Lower lobe of right lung (tissue), 2 donors: ENCODE results near the gene OTULINL. TPM values are rescaled to one million over a fixed set of nuclear protein-coding genes. Genes with fewer than 3 reads are reported as not detected.

Experiments used
- ATAC-seq, 2 donors: fragments of 200-7000 bp; cut with Tn5 transposase; one replicate each; pipeline ENCODE4 v1.9.1; 2020 to 2022; ENCODE audit warnings: mild to moderate bottlenecking in 2 of 2, moderate library complexity in 2 of 2
- DNase-seq: peaks from one replicate; pipeline ENCODE4 v3.0.0-alpha.2; 2020
- H3K27ac ChIP-seq: fragments of 200-600 bp; one replicate; pipeline ENCODE4 v1.8.0; 2022
- H3K27me3 ChIP-seq: fragments of 200-600 bp; one replicate; pipeline ENCODE4 v1.8.0; 2022; ENCODE audit warnings: low read depth
- H3K36me3 ChIP-seq: fragments of 200-600 bp; one replicate; pipeline ENCODE4 v1.8.0; 2022; ENCODE audit warnings: mild to moderate bottlenecking
- H3K4me1 ChIP-seq: fragments of 200-600 bp; one replicate; pipeline ENCODE4 v1.8.0; 2022
- H3K4me3 ChIP-seq: fragments of 200-600 bp; one replicate; pipeline ENCODE4 v1.8.0; 2022; ENCODE audit warnings: mild to moderate bottlenecking
- H3K9me3 ChIP-seq: fragments of 200-600 bp; one replicate; pipeline ENCODE4 v1.8.0; 2022
- intact Hi-C: fragments of 100-400 bp; cut with DNase I; formaldehyde crosslinking; loops from one replicate; pipeline ENCODE4 v1.11.0; 2022
- total RNA-seq: library from RNA; stranded (reverse); fragmentation: NEBNext Ultra II Directional; extraction: Animal tissue kit (Norgen Biotek cat#: 25700); gene quantifications from one replicate; pipeline ENCODE4 v1.2.1, GENCODE V29; 2021
- TF ChIP-seq, protein P1 (sequence below): fragments of 200-600 bp; IDR thresholded peaks from one replicate; pipeline ENCODE4 v1.8.0; 2022; ENCODE audit warnings: antibody characterized with exemption, mild to moderate bottlenecking
- donor health status: DM: no; HTN: yes; CAD: no; lungs with severe emphysema.

Gene OTULINL
- total RNA-seq, 1 donor from 2014 or later, result 79.3 TPM

DNA sequence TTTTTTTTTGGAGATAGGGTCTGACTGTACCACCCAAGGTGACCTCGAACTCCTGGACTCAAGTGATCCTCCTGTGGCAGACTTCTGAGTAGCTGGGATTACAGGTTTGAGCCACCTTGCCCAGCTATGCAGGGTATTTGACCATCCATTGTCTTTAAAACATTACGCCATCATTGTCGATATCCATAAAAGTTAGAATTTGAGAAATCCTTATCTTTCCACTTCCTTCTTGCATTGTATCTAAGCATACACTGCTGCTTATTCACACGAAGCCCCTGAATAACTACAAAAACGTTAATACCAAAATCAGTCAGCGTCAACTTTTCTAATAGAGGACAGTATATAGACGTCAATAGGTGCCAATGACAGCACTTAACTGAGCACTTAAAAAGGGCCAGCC, 5.4 kb upstream of the OTULINL start:
- no peak for DNase-seq
- H3K4me3 ChIP-seq, result no peak overlapping the region
- H3K36me3 ChIP-seq, result no peaks in the 10 kb centered on the region
- ATAC-seq, result no peak
- no peak overlapping the region for H3K27ac ChIP-seq
- peaks cover 28% of the 10 kb centered on the region for H3K4me1 ChIP-seq
- intact Hi-C loops, result no loop called here
- TF ChIP-seq, protein P1, sequence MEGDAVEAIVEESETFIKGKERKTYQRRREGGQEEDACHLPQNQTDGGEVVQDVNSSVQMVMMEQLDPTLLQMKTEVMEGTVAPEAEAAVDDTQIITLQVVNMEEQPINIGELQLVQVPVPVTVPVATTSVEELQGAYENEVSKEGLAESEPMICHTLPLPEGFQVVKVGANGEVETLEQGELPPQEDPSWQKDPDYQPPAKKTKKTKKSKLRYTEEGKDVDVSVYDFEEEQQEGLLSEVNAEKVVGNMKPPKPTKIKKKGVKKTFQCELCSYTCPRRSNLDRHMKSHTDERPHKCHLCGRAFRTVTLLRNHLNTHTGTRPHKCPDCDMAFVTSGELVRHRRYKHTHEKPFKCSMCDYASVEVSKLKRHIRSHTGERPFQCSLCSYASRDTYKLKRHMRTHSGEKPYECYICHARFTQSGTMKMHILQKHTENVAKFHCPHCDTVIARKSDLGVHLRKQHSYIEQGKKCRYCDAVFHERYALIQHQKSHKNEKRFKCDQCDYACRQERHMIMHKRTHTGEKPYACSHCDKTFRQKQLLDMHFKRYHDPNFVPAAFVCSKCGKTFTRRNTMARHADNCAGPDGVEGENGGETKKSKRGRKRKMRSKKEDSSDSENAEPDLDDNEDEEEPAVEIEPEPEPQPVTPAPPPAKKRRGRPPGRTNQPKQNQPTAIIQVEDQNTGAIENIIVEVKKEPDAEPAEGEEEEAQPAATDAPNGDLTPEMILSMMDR, result no peak
- no peaks in the 10 kb centered on the region for H3K9me3 ChIP-seq
- peaks cover 13% of the 10 kb centered on the region for H3K27me3 ChIP-seq

DNA sequence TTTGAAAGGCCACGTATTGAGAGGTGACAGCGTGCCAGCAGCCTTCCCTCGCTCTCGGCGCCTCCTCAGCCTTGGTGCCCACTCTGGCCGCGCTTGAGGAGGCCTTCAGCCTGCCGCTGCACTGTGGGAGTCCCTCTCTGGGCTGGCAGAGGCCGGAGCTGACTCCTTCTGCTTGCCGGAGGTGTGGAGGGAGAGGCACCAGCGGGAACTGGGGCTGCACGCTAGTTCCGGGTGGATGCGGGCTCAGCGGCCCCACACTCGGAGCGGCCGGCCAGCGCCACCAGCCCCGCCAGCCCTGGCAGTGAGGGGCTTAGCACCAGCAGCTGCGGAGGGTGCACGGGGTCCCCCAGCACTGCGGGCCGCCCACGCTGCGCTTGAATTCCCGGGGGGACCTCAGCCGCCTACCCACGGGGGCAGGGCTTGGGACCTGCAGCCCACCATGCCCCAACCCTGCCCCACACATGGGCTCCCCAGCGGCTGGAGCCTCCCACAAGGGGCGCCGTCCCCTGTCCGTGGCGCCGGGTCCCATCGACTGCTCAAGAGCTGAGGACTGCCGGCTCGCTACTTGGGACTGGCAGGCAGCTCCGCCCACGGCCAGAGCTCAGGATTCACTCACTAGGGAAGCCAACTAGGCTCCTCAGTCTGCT, 4.4 kb upstream of the OTULINL start:
- peaks cover 13% of the 10 kb centered on the region for H3K27me3 ChIP-seq
- intact Hi-C loops, result no loop called here
- no peaks in the 10 kb centered on the region for H3K36me3 ChIP-seq
- no peak for DNase-seq
- no peak overlapping the region for H3K4me3 ChIP-seq
- peaks cover 32% of the 10 kb centered on the region for H3K4me1 ChIP-seq
- ATAC-seq, result no peak
- no peaks in the 10 kb centered on the region for H3K9me3 ChIP-seq
- TF ChIP-seq, protein P1, result no peak
- H3K27ac ChIP-seq, result no peak overlapping the region

DNA sequence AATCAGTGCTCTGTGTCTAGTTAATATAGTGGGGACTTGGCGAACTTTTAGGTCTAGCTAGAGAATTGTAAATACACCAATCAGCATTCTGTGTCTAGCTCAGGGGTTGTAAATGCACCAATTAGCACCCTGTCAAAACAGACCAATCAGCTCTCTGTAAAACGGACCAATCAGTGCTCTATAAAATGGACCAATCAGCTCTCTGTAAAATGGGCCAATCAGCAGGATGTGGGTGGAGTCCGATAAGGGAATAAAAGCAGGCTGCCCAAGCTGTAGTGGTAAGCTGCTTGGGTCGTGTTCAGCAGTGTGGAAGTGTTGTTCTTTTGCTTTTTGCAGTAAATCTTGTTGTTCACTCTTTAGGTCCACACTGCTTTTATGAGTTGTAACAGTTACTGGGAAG, 3.6 kb upstream of the OTULINL start:
- ATAC-seq (no peak), DNase-seq (no peak)
- Histone ChIP-seq H3K9me3 (no peaks in the 10 kb centered on the region), H3K4me1 (peaks cover 40% of the 10 kb centered on the region), H3K27me3 (peaks cover 13% of the 10 kb centered on the region), H3K27ac (no peak overlapping the region), H3K36me3 (no peaks in the 10 kb centered on the region), H3K4me3 (no peak overlapping the region)
- intact Hi-C loops, result no loop called here
- TF ChIP-seq, protein P1, result no peak

DNA sequence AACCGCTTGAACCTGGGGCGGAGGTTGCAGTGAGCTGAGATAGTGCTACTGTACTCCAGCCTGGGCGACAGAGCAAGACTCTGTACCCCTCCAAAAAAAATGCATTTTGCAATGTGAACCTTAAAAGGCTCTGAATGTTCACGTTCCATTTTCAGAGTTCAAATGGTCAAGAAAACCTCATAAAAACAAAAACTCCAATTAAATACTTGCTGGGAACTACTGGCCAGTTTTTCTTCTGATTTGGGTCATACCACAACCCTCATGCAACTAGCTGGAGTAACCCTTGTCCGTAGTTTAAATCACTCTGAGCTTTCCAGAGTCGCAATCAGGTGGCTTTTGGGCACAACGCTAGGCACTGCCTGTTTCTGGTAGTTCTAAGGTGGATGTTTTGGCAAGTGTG, 2.3 kb upstream of the OTULINL start:
- H3K27ac ChIP-seq, result no peak overlapping the region
- TF ChIP-seq, protein P1, result no peak
- no peak overlapping the region for H3K4me3 ChIP-seq
- H3K36me3 ChIP-seq, result no peaks in the 10 kb centered on the region
- H3K27me3 ChIP-seq, result peaks cover 13% of the 10 kb centered on the region
- peaks cover 34% of the 10 kb centered on the region for H3K4me1 ChIP-seq
- no peaks in the 10 kb centered on the region for H3K9me3 ChIP-seq
- intact Hi-C loops, result no loop called here
- no peak for ATAC-seq
- DNase-seq, result no peak

DNA sequence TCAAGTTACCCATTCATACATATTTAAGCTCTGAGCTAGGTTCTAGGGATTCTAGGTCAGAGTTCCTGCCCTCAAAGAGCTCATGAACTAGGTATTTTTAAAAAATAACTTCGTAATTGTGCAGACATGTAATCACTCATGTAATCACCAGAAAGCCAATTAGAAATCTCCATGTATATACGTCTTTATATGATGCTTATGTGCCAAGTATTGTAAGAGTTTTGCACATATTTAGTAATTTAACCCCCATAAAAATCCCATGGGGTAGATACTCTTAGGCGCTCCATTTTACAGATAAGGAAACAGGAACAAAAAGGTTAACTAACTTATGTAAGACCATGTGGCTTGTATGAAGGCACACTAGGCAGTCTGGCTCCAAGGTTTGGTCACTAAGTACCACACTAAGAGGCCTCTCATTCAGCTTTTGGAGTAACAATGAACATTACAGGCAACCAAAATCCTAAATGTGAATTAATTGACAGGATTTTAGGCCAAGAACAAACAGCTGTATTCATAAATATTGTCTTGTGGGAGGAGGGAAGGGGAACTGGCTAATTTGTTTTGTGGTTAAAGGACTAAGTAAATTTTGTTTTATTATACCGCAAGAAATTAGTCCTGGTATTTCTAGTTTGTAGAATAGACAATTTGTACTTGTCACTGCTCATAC, 1.7 kb upstream of the OTULINL start:
- intact Hi-C loops, result no loop called here
- H3K4me3 ChIP-seq, result no peak overlapping the region
- no peak overlapping the region for H3K27ac ChIP-seq
- TF ChIP-seq, protein P1, result no peak
- no peak for DNase-seq
- ATAC-seq, result no peak
- peaks cover 28% of the 10 kb centered on the region for H3K4me1 ChIP-seq
- H3K27me3 ChIP-seq, result peaks cover 13% of the 10 kb centered on the region
- no peaks in the 10 kb centered on the region for H3K36me3 ChIP-seq
- no peaks in the 10 kb centered on the region for H3K9me3 ChIP-seq
